H1 (cell line): ENCODE data around the gene RBMS2. TPM values are rescaled to one million over a fixed set of nuclear protein-coding genes. Genes with fewer than 3 reads are reported as not detected.

Experiments used
- CTCF ChIA-PET: fragments of 300-600 bp; sonication (Branson Sonifier 250); formaldehyde crosslinking; loops from one replicate; lab custom pipeline; 2021; ENCODE audit not compliant: partially characterized antibody; lab: Charles Lee
- POLR2A ChIA-PET: fragments of 300-600 bp; sonication (Branson Sonifier 250); formaldehyde crosslinking; loops from one replicate; lab custom pipeline; 2021; ENCODE audit warnings: inconsistent platforms; ENCODE audit not compliant: partially characterized antibody; lab: Charles Lee
- DNase-seq, 2 experiments: peaks; one replicate each; pipeline versions ENCODE4 v3.0.0 to v3.0.0-alpha.2; 2010 to 2022; ENCODE audit warnings: low spot score in 2 of 2, low read depth in 1 of 2, mixed read lengths in 1 of 2
- FAIRE-seq: peaks from 2 replicates; lab custom pipeline; 2011; peaks lifted over from hg19 to GRCh38; lab: Jason Lieb, UNC
- H2AFZ ChIP-seq: 2 replicates; pipeline ENCODE4 v1.8.1; 2012; ENCODE audit warnings: low read length, inconsistent platforms
- H2AK5ac ChIP-seq: 2 replicates; pipeline ENCODE4 v1.6.1; 2013; ENCODE audit warnings: low read depth, low read length
- H2BK120ac ChIP-seq: replicated peaks from 2 replicates; pipeline ENCODE3; 2013; ENCODE audit warnings: low read depth, low read length, inconsistent platforms
- H2BK12ac ChIP-seq: 2 replicates; pipeline ENCODE4 v1.6.1; 2013; ENCODE audit warnings: low read depth, low read length
- H2BK15ac ChIP-seq: 2 replicates; pipeline ENCODE4 v1.6.1; 2013; ENCODE audit warnings: low read length
- H2BK20ac ChIP-seq: 2 replicates; pipeline ENCODE4 v1.6.1; 2013; ENCODE audit warnings: low read length
- H2BK5ac ChIP-seq: 2 replicates; pipeline ENCODE4 v1.6.1; 2013; ENCODE audit warnings: low read depth, low read length
- H3K14ac ChIP-seq: 2 replicates; pipeline ENCODE4 v1.6.1; 2013; ENCODE audit warnings: inconsistent platforms; ENCODE audit not compliant: insufficient read length
- H3K18ac ChIP-seq: 2 replicates; pipeline ENCODE4 v1.6.1; 2013; ENCODE audit warnings: low read length; ENCODE audit errors: extremely low read depth
- H3K23ac ChIP-seq: 2 replicates; pipeline ENCODE4 v1.6.1; 2013; ENCODE audit warnings: inconsistent platforms; ENCODE audit not compliant: insufficient read length
- H3K23me2 ChIP-seq: 2 replicates; pipeline ENCODE4 v1.6.1; 2013; ENCODE audit warnings: low read depth, low read length
- H3K27ac ChIP-seq: 2 replicates; pipeline ENCODE4 v1.6.1; 2011; ENCODE audit warnings: low read depth, low read length, inconsistent platforms
- H3K27me3 ChIP-seq, 4 experiments: replicated peaks in 1 of 4; 1 replicate in 1 of 4; 2 replicates in 3 of 4; pipeline versions ENCODE4 v1.6.1 to v1.8.1; 2011 to 2013; ENCODE audit warnings: low read length in 3 of 4, mild to moderate bottlenecking in 3 of 4, inconsistent platforms in 2 of 4, mixed read lengths in 2 of 4, moderate library complexity in 1 of 4; ENCODE audit not compliant: control insufficient read depth in 3 of 4, insufficient read depth in 3 of 4; ENCODE audit errors: extremely low read depth in 1 of 4
- H3K36me3 ChIP-seq, 4 experiments: 2 replicates each; pipeline versions ENCODE4 v1.6.1 to v1.8.1; 2011 to 2013; ENCODE audit warnings: mild to moderate bottlenecking in 4 of 4, low read length in 3 of 4, moderate library complexity in 2 of 4, control low read depth in 1 of 4, inconsistent platforms in 1 of 4; ENCODE audit not compliant: insufficient read depth in 4 of 4, control insufficient read depth in 2 of 4
- H3K4ac ChIP-seq: replicated peaks from 2 replicates; pipeline ENCODE3; 2013; ENCODE audit warnings: low read length, low read depth, mixed read lengths, inconsistent platforms; ENCODE audit not compliant: insufficient read length
- H3K4me1 ChIP-seq, 4 experiments: replicated peaks in 1 of 4; 1 replicate in 1 of 4; 2 replicates in 3 of 4; pipeline versions ENCODE4 v1.6.1 to v1.8.1; 2011 to 2013; ENCODE audit warnings: low read length in 3 of 4, inconsistent platforms in 2 of 4, mixed read lengths in 1 of 4; ENCODE audit not compliant: insufficient read depth in 4 of 4, control insufficient read depth in 3 of 4
- H3K4me2 ChIP-seq, 2 experiments: 2 replicates each; pipeline versions ENCODE4 v1.6.1 to v1.8.1; 2011 to 2013; ENCODE audit warnings: low read depth in 2 of 2, low read length in 2 of 2, control low read depth in 1 of 2, inconsistent platforms in 1 of 2, mild to moderate bottlenecking in 1 of 2; ENCODE audit not compliant: insufficient read depth in 1 of 2
- H3K4me3 ChIP-seq, 4 experiments: fragments of 200-600, 300-600 bp in 1 of 4; sonication (generic), shearing (Covaris generic), sonication (Bioruptor Twin) in 1 of 4; 2 replicates each; pipeline versions ENCODE4 v1.5.1 to v1.8.1; 2011 to 2016; ENCODE audit warnings: low read length in 4 of 4, low read depth in 3 of 4, control low read depth in 2 of 4, inconsistent platforms in 2 of 4, mild to moderate bottlenecking in 2 of 4, mixed read lengths in 1 of 4, moderate library complexity in 1 of 4; ENCODE audit not compliant: insufficient read depth in 2 of 4; ENCODE audit errors: extremely low read depth in 1 of 4
- H3K56ac ChIP-seq: replicated peaks from 2 replicates; pipeline ENCODE3; 2013; ENCODE audit warnings: low read depth, mild to moderate bottlenecking, mixed read lengths, low read length, inconsistent platforms; ENCODE audit not compliant: insufficient read length
- H3K79me1 ChIP-seq: 2 replicates; pipeline ENCODE4 v1.6.1; 2013; ENCODE audit warnings: low read depth, low read length, control low read depth
- H3K79me2 ChIP-seq, 2 experiments: 2 replicates each; pipeline versions ENCODE4 v1.6.1 to v1.8.1; 2012 to 2013; ENCODE audit warnings: low read length in 2 of 2, mild to moderate bottlenecking in 2 of 2, inconsistent platforms in 1 of 2; ENCODE audit not compliant: insufficient read depth in 2 of 2, control insufficient read depth in 1 of 2
- H3K9ac ChIP-seq, 4 experiments: replicated peaks in 1 of 4; 1 replicate in 1 of 4; 2 replicates in 3 of 4; pipeline versions ENCODE4 v1.6.1 to v1.8.1; 2011 to 2013; ENCODE audit warnings: low read depth in 3 of 4, low read length in 3 of 4, control low read depth in 2 of 4, mild to moderate bottlenecking in 2 of 4, moderate library complexity in 2 of 4, inconsistent platforms in 1 of 4; ENCODE audit errors: extremely low read depth in 1 of 4
- H3K9me3 ChIP-seq, 2 experiments: 2 replicates each; pipeline versions ENCODE4 v1.6.1 to v1.8.1; 2012 to 2013; ENCODE audit warnings: mild to moderate bottlenecking in 2 of 2, moderate library complexity in 2 of 2, control low read depth in 1 of 2, inconsistent platforms in 1 of 2, low read depth in 1 of 2, low read length in 1 of 2, mixed read lengths in 1 of 2; ENCODE audit not compliant: insufficient read depth in 2 of 2
- H4K20me1 ChIP-seq, 2 experiments: replicated peaks in 1 of 2; 2 replicates each; pipeline versions ENCODE3 to v1.8.1; 2011 to 2013; ENCODE audit warnings: inconsistent platforms in 2 of 2, low read length in 2 of 2, mild to moderate bottlenecking in 1 of 2; ENCODE audit not compliant: insufficient read depth in 2 of 2, control insufficient read depth in 1 of 2
- H4K5ac ChIP-seq: 2 replicates; pipeline ENCODE4 v1.6.1; 2013; ENCODE audit warnings: low read length, low read depth, mixed read lengths, inconsistent platforms; ENCODE audit not compliant: insufficient read length
- H4K8ac ChIP-seq: 2 replicates; pipeline ENCODE4 v1.8.0; 2013; ENCODE audit warnings: mild to moderate bottlenecking, moderate library complexity, low read length, inconsistent platforms; ENCODE audit not compliant: insufficient read depth; ENCODE audit errors: extremely low read depth
- H4K91ac ChIP-seq: replicated peaks from 2 replicates; pipeline ENCODE3; 2013; ENCODE audit warnings: low read length, mixed read lengths, inconsistent platforms; ENCODE audit not compliant: insufficient read length
- ASH2L ChIP-seq: fragments of 200-600, 300-600 bp; sonication (generic); IDR thresholded peaks from one replicate; pipeline ENCODE4 v1.7.1; 2017; ENCODE audit warnings: low read length
- CBX5 ChIP-seq: fragments of 300-800, 300-1000 bp; sonication (generic); IDR thresholded peaks from 2 replicates; pipeline ENCODE4 v1.7.1; 2016; ENCODE audit warnings: antibody characterized with exemption, low read length, low read depth
- CEBPB ChIP-seq: IDR thresholded peaks from 2 replicates; pipeline ENCODE4 v1.6.1; 2012; ENCODE audit warnings: low read depth, low read length
- CREB1 ChIP-seq: IDR thresholded peaks from 2 replicates; pipeline ENCODE4 v1.6.1; 2012; ENCODE audit warnings: inconsistent platforms
- EZH2 ChIP-seq: fragments of 200-600 bp; sonication (generic); IDR thresholded peaks from 2 replicates; pipeline ENCODE4 v1.7.1; 2012; ENCODE audit warnings: low read depth, mild to moderate bottlenecking, moderate library complexity, low read length, inconsistent platforms; ENCODE audit not compliant: severe bottlenecking
- HDAC2 ChIP-seq, 2 experiments: fragments of 300-600 bp in 1 of 2; sonication (generic) in 1 of 2; IDR thresholded peaks; 2 replicates each; pipeline ENCODE4 v1.6.1; 2011 to 2012; ENCODE audit warnings: low read depth in 2 of 2, low read length in 2 of 2, mild to moderate bottlenecking in 2 of 2, moderate library complexity in 2 of 2, borderline replicate concordance in 1 of 2, inconsistent platforms in 1 of 2
- HDAC6 ChIP-seq: IDR thresholded peaks from one replicate; pipeline ENCODE4 v1.7.1; 2012; ENCODE audit warnings: low read depth, mild to moderate bottlenecking, inconsistent platforms, low read length, moderate library complexity
- POLR2AphosphoS5 ChIP-seq: IDR thresholded peaks from 2 replicates; pipeline ENCODE4 v1.6.1; 2011; ENCODE audit warnings: low read depth, low read length
- RXRA ChIP-seq: IDR thresholded peaks from 2 replicates; pipeline ENCODE4 v1.6.1; 2011; ENCODE audit warnings: low read depth, mild to moderate bottlenecking, low read length, moderate library complexity; ENCODE audit not compliant: insufficient read depth
- SAP30 ChIP-seq: fragments of 300-600 bp; sonication (generic); IDR thresholded peaks from 2 replicates; pipeline ENCODE4 v1.7.1; 2012; ENCODE audit warnings: low read length, moderate library complexity, mild to moderate bottlenecking, inconsistent platforms; ENCODE audit not compliant: insufficient read depth, insufficient replicate concordance
- SIN3A ChIP-seq, 2 experiments: IDR thresholded peaks in 1 of 2; conservative IDR thresholded peaks in 1 of 2; 2 replicates each; pipeline ENCODE4 v1.6.1; 2011 to 2012; ENCODE audit warnings: low read length in 2 of 2, improper control_type of control experiment in 1 of 2, low read depth in 1 of 2, mild to moderate bottlenecking in 1 of 2
- SP1 ChIP-seq: IDR thresholded peaks from 2 replicates; pipeline ENCODE4 v1.6.1; 2011; ENCODE audit warnings: low read depth, low read length
- TAF7 ChIP-seq: optimal IDR thresholded peaks from 2 replicates; pipeline ENCODE3; 2011; ENCODE audit warnings: low read depth, mild to moderate bottlenecking, inconsistent platforms, low read length, moderate library complexity, borderline replicate concordance
- ZNF274 ChIP-seq: IDR thresholded peaks from 2 replicates; pipeline ENCODE4 v1.7.0; 2012; ENCODE audit warnings: low read length, borderline replicate concordance; ENCODE audit errors: extremely low read depth
- WGBS, 2 experiments: shearing (Covaris generic) in 1 of 2; methylation state at CpG; one replicate each; pipeline versions ENCODE4 v1.1.6 to v1.1.7; 2013 to 2015; ENCODE audit warnings: low lambda C conversion rate in 2 of 2, mixed read lengths in 2 of 2, inconsistent platforms in 1 of 2, low coverage in 1 of 2, missing lambda C conversion rate in 1 of 2; ENCODE audit not compliant: insufficient replicate concordance in 2 of 2, insufficient coverage in 1 of 2, insufficient read length in 1 of 2; ENCODE audit errors: extremely low coverage in 1 of 2, missing lambda C conversion rate in 1 of 2; 5-methylcytosine and 5-hydroxymethylcytosine counted together
- polyA plus RNA-seq, 7 experiments: library from polyadenylated mRNA; depleted of rRNA in 3 of 7; stranded (reverse) in 5 of 7; unstranded in 2 of 7; fragments of >200 nt in 5 of 7; fragments of 200-250 nt in 2 of 7; gene quantifications; 1 replicate in 5 of 7; 2 replicates in 1 of 7; 4 replicates in 1 of 7; pipeline versions ENCODE4 v1.2.1 to v1.2.3, GENCODE V29; 2011 to 2013; ENCODE audit warnings: missing spikeins in 2 of 7, mixed read lengths in 2 of 7
- total RNA-seq: library from RNA; stranded (reverse); fragmentation: NEBNext Ultra II Directional; extraction: Animal tissue kit (Norgen Biotek cat#: 25700); gene quantifications from 2 replicates; pipeline ENCODE4 v1.2.1, GENCODE V29; 2021

RBMS2 gene
- total and polyA plus RNA-seq, 2 of the 8 experiments (the other 6 are each of a cell fraction or from before 2014, with no cell fraction given): 9.6 to 31.3 TPM

DNA sequence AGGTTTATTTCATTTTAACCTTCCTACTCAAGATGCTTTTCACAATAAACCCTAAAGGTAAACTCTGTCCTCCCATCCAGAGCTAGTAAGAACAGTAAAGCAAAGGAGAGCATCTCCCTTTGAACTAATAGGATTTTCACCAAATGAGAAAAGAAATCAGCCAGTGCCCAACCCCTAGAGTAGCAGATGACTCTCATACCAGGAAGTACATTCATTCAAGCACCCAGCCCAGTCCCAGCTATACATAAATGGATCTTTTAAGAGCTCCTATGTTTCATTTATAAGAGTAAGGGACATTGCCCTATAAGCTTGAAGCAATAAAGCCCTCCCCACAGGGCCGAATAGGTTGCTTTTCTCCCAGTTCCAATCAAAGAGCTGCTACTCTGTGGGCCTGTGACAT lies 100.9 kb downstream of the RBMS2 start:
- Histone ChIP-seq H3K27me3 (no peaks in the 10 kb centered on the region), H3K9me3 (no peaks in the 10 kb centered on the region), H4K8ac (no peak overlapping the region), H3K36me3 (peaks cover 0 to 14% (median 0%) of the 10 kb centered on the region in 4 experiments; a peak in 2 of 8 replicates), H3K79me2 (peaks cover 18 to 86% of the 10 kb centered on the region in 2 experiments), H2BK120ac (no peak overlapping the region), H3K23ac (no peak overlapping the region), H4K20me1 (peaks cover 2 to 8% of the 10 kb centered on the region in 2 experiments), H2AK5ac (no peak overlapping the region), H3K14ac (no peak overlapping the region), H2BK15ac (no peak overlapping the region), H2BK20ac (no peak overlapping the region), H2AFZ (no peak overlapping the region), H3K23me2 (no peaks in the 10 kb centered on the region), H3K4ac (no peak overlapping the region), H4K5ac (no peak overlapping the region), H3K27ac (no peak overlapping the region), H3K18ac (no peak overlapping the region), H3K9ac (no peak overlapping the region), H3K79me1 (peaks cover 7% of the 10 kb centered on the region), H3K4me1 (no peaks in the 10 kb centered on the region), H2BK5ac (no peak overlapping the region), H3K56ac (no peak overlapping the region), H3K4me3 (no peak overlapping the region), H2BK12ac (no peak overlapping the region), H3K4me2 (no peak overlapping the region), H4K91ac (no peak overlapping the region)
- DNase-seq: no peak
- whole genome bisulfite sequencing, 2 experiments: 88% methylated on average over 1 of the region's 1 CpG; no CpG with 5 or more reads in 1 of the 2 experiments
- FAIRE-seq: no peak
- POLR2A ChIA-PET: interaction anchor here (1.1 to 2.2 kb wide), 4 partner anchors 11 to 103 kb away, joined by 3 to 8 read pairs (median 4); partner anchors contain the start of gene NACA
- CTCF ChIA-PET: interaction anchor here (1.0 to 11.2 kb wide), 3 partner anchors 13 to 29 kb away, joined by 3 to 107 read pairs (median 28); no protein-coding TSS in a partner anchor
- no peak for TF ChIP-seq EZH2
- no peak for TF ChIP-seq ZNF274
- no peak for TF ChIP-seq CREB1
- no peak for TF ChIP-seq CEBPB
- no peak for TF ChIP-seq ASH2L
- no peak for TF ChIP-seq SP1
- TF ChIP-seq POLR2AphosphoS5: no peak
- no peak for TF ChIP-seq TAF7
- no peak for TF ChIP-seq HDAC2 (IDR thresholded peaks at IDR 0.05; ENCODE audit: borderline replicate concordance in 1 of 2, low read depth in 2 of 2, low read length in 2 of 2)
- TF ChIP-seq HDAC6: no peak
- no peak for TF ChIP-seq SAP30
- no peak for TF ChIP-seq SIN3A (conservative IDR thresholded peaks at IDR 0.05 in 1 of 2, IDR thresholded peaks at IDR 0.05 in 1 of 2; ENCODE audit: low read depth in 1 of 2, low read length in 2 of 2)
- no peak for TF ChIP-seq RXRA
- TF ChIP-seq CBX5: no peak
